Fibroblast of skin of back (primary cell): ENCODE data around the gene HSF2BP.

Source experiments
- DNase-seq: peaks from one replicate; pipeline ENCODE4 v3.0.0-alpha.2; 2013

HSF2BP gene

GRCh38 chr21:43648171-43648570 lies 11.1 kb downstream of the HSF2BP start:
- DNase-seq, result no peak

GRCh38 chr21:43646550-43647260 lies 12.6 kb downstream of the HSF2BP start:
- DNase-seq, result peak; percentile 90

- no peak for DNase-seq
Observed at GRCh38 chr21:43645976-43646375, 13.3 kb downstream of the HSF2BP start.

- peak; percentile 84 for DNase-seq
Observed at GRCh38 chr21:43645136-43645891, 14.0 kb downstream of the HSF2BP start.

GRCh38 chr21:43644609-43645008 lies 14.7 kb downstream of the HSF2BP start:
- DNase-seq, result peak; percentile 67

- DNase-seq, result no peak
Observed at GRCh38 chr21:43644071-43644470, 15.2 kb downstream of the HSF2BP start.

GRCh38 chr21:43643193-43643592 lies 16.1 kb downstream of the HSF2BP start:
- no peak for DNase-seq

GRCh38 chr21:43640400-43640799 lies 18.9 kb downstream of the HSF2BP start:
- no peak for DNase-seq

- peak; percentile 65 for DNase-seq
Observed at GRCh38 chr21:43639470-43640353, 19.6 kb downstream of the HSF2BP start.

GRCh38 chr21:43637530-43638158 lies 21.6 kb downstream of the HSF2BP start:
- DNase-seq, result no peak

- no peak for DNase-seq
Observed at GRCh38 chr21:43635436-43635835, 23.9 kb downstream of the HSF2BP start.

GRCh38 chr21:43634618-43635017 lies 24.7 kb downstream of the HSF2BP start:
- DNase-seq, result peak; percentile 94

GRCh38 chr21:43632373-43632905 lies 26.8 kb downstream of the HSF2BP start:
- no peak for DNase-seq

- DNase-seq, result no peak
Observed at GRCh38 chr21:43631411-43632107, 27.7 kb downstream of the HSF2BP start.

- no peak for DNase-seq
Observed at GRCh38 chr21:43627527-43627926, 31.8 kb downstream of the HSF2BP start.

- no peak for DNase-seq
Observed at GRCh38 chr21:43626390-43626789, 32.9 kb downstream of the HSF2BP start.

- DNase-seq, result no peak
Observed at GRCh38 chr21:43624339-43624738, 34.9 kb downstream of the HSF2BP start.

GRCh38 chr21:43623588-43623987 lies 35.7 kb downstream of the HSF2BP start:
- DNase-seq, result no peak

- no peak for DNase-seq
Observed at GRCh38 chr21:43622796-43623195, 36.5 kb downstream of the HSF2BP start.

GRCh38 chr21:43619856-43620255 lies 39.4 kb downstream of the HSF2BP start:
- DNase-seq, result no peak

GRCh38 chr21:43619344-43619743 lies 39.9 kb downstream of the HSF2BP start:
- DNase-seq, result no peak

GRCh38 chr21:43618940-43619339 lies 40.3 kb downstream of the HSF2BP start:
- no peak for DNase-seq
